Femur (tissue), 1 donor: ENCODE results near the gene KREMEN2.

Source experiments
- DNase-seq: peaks from one replicate; pipeline ENCODE4 v3.0.0-alpha.2; 2017

The KREMEN2 gene

DNA sequence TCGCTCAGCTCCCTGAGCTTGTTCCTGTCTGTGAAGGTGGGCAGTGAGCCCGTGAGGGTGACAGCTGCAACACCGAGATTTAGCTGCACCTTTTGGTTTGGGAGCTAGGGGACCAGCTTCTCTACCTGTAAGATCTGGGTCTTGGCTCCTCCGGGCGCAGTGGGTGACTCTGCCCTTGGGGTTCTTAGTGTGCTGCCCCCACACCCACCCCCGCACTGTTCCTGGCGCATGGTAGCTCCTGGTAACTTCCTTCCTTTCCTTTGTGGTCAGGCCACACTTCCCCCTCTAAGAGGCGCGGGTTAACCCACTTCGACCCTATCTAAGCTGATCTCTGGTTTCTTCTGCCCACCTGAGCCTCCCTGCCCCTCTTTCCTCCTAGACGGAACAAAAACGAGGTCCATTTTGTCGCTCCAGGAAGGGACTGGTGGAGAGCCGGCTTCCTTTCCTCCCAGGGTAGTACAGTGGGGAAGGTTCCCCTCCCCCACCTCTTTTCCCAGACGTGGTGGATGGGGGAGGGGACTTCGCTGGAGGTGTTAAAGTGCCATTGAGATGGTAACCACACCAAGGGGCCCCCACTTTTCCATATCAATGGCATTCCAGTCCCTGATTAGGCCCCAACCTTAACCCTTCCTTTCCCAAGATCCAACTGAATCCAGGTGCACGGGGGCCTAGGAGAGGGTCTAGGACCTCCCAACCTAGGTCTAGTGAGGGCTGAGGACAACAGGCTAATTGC lies 44.0 kb downstream of the KREMEN2 start:
- no peak for DNase-seq

DNA sequence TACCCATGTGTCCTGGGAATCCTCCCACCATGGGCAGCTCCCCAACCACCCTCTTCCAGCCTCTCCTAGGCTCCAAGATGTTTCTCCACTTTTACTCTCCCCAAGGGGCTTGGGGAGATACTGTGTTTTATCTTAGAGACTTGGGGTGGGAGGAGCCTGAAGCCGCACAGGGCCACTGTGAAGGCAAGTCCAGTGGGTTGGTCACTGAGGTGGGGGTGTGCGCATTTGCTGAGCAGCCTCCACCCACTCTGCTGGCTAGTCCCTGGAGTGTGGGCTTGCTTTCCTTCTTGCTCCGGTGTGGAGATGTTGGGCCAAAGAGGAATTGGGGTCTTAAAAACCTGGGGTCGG lies 44.6 kb downstream of the KREMEN2 start:
- no peak for DNase-seq

DNA sequence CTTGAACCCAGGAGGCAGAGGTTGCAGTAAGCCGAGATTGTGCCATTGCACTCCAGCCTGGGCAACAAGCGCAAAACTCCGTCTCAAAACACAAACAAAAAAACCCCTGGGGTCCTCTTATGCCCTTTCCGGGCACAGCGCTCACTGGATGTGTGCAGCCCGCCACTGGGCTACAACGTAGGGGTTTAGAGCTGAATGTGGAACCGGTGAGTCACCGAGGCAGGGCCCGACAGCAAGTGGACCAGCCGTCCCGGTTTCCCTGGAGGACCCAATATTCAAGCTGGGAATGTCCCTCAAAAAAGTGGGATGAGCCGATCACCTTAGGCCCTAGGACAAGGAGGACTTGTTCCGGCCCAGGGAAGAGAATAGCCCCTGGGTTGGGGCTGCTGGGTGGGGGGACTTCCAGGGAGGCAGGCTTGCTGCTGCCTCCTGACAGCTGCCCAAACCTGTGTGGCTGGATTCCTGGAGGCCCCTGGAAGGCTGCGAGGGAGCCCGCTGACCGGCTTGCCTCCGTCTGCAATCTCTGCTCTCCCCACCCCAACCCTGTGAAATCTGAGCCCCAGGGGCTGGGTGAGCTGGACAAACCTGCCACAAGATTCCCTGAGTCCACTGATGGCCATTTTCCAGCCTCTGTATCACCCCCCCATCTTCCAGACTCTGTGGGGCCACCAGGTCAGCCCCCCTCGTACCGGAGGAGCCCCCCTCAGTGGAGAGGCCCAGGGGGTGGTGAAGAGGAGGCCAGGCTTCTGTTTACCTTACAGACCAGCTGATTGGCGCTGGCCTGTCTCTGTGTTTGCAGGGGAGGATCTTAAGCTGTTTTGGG lies 45.7 kb downstream of the KREMEN2 start:
- no peak for DNase-seq

DNA sequence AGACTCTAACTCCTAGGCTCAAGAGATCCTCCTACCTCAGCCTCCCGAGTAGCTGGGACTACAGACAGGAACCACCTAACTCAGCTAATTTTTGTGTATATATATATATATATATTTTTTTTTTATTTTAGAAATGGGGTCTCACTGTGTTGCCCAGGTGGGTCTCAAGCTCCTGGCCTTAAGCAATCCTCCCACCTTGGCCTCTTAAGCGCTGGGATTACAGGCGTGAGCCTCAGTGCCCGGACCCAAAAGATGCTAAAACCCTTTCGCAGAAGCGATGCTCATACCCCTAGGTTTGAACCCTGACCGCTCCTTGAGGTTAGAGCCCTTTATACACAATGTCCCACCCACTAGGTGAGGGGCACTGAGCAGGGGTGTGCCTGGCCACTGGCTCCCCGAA lies 46.4 kb downstream of the KREMEN2 start:
- DNase-seq = no peak

DNA sequence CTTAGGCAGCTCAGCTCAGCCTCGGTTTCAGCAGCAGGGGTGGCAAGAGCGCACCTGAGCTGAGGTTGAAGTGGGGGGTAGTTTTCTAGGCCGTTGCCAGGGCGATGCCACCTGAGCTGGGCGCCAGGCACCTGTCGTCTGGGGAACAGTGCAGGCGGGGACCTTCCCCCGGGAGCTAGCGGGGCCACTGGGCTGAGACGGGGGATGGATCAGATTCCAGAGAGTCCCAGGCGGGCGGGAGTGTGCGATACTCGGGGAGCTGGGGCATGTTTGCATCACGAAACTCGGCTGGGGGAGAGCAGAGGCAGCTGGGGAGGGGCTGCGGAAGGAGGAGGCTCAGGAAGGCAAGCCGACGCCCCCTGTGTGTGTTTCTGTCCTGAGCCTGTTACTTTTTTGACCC lies 48.2 kb downstream of the KREMEN2 start:
- no peak for DNase-seq

DNA sequence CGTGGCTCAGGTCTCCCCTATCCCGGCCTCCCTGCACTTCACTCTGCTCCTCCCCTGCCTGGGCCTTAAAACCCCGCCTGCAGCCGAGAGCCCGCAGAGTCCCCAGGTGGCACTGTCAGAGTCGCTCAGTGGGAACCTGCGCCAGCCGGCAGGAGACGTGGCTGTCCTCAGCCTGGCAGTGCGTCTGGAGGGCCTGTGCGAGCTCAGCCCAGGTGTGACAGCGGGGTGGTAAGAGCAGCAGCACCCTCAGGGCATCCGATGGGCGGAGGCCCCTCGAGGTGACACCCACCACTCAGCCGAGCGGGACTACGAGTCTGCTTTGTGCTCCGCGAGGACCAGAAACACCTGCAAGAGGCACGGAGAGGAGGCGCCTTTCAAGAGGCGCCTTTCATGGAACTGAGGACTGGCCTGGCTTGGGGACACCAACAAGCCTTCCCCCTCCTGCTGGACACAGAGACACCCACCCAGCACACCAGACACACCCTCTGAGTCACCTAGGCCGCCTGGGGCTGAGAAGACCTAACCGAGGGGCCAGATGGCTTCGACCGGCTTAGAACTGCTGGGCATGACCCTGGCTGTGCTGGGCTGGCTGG lies 48.8 kb downstream of the KREMEN2 start, which contains the start of gene CLDN9:
TSS of gene CLDN9 (plus strand) at position 96 of the 593 bp plus-strand sequence. CDS start at position 536, 440 bp downstream.
- no peak for DNase-seq

DNA sequence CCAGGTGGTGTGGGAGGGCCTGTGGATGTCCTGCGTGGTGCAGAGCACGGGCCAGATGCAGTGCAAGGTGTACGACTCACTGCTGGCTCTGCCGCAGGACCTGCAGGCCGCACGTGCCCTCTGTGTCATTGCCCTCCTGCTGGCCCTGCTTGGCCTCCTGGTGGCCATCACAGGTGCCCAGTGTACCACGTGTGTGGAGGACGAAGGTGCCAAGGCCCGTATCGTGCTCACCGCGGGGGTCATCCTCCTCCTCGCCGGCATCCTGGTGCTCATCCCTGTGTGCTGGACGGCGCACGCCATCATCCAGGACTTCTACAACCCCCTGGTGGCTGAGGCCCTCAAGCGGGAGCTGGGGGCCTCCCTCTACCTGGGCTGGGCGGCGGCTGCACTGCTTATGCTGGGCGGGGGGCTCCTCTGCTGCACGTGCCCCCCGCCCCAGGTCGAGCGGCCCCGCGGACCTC lies 49.4 kb downstream of the KREMEN2 start:
- DNase-seq = no peak

DNA sequence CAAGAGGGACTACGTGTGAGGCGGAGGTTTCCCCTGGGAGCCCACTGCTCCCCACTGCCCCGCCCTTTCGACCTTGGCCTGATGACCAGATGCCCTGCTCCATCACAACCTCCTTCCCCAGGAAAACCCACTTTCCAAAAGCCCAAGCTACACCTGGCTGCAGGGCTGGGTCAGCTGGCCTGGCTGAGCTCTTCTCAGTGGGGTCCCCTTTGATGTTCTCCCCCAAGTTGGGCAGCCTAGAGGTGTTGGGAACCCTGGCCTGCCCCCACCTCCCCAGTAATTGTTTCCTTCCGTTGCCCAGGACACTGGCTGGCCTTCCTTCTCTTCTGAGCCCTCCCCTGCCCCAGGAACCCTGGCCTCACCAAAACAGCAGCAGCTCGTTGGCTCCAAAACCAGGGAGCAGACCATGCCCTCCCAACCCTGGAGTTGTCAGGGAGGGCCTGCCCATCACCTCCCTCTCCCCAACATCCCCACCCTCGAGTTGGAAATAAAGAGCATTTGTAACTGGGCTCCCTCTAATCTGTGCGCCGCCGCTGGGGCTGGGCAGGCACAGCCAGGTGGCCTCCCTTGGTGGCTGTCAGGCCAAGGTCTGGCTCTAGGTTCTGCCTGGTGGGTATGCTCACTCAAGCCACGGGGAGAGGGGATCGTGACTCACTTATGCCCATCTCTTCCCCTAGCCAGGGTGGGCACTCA lies 50.1 kb downstream of the KREMEN2 start:
- DNase-seq = no peak

DNA sequence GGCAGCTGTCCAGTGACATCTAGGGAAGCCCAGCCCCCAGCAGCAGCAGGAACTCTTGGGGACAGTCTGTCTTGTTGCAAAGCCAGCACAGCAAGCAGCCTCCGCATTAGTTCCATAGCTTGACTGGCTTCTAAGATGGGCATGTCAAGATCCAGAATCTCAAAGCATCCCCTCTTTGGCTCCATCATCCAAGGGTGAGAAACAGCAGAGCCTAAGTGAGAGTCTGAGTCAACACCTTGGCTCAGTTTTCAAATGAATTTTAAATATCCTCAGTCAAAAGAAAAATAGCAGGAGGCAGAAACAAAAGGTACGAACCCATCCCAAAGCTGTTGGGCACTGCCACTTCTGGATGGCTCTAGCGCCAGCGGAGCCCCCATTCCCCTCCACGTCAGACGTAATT lies 50.9 kb downstream of the KREMEN2 start:
- no peak for DNase-seq

DNA sequence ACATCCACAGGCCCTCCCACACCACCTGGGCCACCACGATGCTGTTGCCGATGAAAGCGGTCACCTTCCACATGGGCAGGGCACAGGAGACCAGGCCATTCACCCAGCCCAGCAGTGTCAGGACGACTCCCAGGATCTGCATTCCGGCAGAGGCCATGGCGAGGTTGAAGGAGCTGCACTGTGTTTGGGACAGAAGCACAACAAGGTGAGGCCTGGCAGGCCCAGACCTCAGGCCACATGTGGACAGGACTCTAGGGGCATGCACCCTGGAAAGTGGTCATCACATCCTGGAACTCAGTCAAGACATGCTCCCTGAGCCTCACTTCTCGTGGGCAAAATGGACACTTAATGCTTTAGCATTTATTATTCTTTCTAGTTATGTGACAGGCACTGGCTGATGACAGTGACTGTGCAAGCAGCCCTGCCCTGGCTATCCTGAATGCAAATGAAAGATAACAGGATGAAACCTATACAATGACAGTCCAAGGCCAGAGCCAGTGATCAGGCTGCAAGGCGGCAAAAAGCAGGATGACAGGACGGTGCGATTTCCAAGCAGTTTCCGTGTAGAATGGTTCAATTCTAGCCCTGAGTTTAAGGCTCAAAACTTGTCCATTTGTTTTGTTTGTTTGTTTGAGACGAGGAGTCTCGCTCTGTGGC lies 51.9 kb downstream of the KREMEN2 start:
- DNase-seq = no peak

DNA sequence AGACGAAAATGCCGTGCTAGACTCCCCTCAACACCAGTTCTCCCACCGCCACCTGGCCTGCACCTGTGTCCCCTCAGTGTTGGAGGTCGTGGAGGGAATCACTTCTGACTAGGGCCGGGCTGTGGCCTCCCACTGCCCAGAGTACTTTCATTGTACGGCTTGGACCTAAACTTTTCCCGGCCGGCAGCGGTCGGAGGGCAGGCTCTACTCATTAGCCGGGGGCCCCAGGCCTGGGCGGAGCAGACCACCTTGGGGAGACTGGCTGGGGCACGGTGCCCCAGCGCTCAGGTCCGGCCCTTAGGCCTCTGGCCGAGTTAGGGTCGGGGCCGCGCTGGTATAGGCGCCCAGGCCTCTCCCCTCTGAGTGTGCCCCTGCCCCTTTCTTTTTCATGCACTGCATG lies 53.3 kb downstream of the KREMEN2 start:
- no peak for DNase-seq
